GM12801 (cell line): ENCODE results near the gene OGFOD2.

Experiments
- CTCF ChIP-seq: IDR thresholded peaks from one replicate; pipeline ENCODE4 v1.5.1; 2011; ENCODE audit warnings: control low read depth; ENCODE audit not compliant: insufficient read length; ENCODE audit errors: extremely low read depth

Gene OGFOD2

GRCh38 chr12:122956035-122956434 is 19.0 kb upstream of the OGFOD2 start:
- no peak for TF ChIP-seq CTCF

DNA sequence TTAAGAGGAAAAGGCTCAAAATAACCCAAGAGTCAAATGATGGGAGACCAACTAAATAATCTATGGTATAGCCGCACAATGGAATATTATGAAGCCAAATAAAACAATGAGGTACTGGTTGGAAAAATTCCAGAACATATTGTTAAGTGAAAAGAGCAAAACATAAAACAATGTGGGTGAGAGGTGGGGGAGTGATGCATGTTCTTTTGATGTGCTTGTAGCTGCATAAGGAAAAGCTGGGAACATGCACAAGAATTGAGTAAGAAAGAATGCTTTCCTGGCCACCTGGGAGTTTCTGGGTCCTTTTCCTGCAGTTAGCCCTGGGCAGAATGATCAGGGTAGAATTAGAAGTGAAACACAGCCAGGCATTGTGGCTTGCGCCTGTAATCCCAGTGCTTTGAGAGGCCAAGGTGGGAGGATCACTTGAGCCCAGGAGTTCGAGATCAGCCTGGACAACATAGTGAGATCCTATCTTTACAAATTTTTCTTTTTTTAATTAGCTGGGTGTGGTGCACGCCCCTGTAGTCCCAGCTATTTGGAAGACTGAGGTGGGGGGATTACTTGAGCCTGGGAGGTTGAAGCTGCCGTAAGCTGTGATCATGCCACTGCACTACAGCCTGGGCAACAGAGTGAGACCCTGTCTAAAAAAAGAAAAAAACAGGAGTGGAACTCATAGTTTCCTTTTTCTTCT is 16.7 kb upstream of the OGFOD2 start:
- no peak for TF ChIP-seq CTCF

GRCh38 chr12:122959566-122960192 is 15.4 kb upstream of the OGFOD2 start:
- TF ChIP-seq CTCF: no peak

- no peak for TF ChIP-seq CTCF
Measured at GRCh38 chr12:122960193-122960569, 14.9 kb upstream of the OGFOD2 start.

DNA sequence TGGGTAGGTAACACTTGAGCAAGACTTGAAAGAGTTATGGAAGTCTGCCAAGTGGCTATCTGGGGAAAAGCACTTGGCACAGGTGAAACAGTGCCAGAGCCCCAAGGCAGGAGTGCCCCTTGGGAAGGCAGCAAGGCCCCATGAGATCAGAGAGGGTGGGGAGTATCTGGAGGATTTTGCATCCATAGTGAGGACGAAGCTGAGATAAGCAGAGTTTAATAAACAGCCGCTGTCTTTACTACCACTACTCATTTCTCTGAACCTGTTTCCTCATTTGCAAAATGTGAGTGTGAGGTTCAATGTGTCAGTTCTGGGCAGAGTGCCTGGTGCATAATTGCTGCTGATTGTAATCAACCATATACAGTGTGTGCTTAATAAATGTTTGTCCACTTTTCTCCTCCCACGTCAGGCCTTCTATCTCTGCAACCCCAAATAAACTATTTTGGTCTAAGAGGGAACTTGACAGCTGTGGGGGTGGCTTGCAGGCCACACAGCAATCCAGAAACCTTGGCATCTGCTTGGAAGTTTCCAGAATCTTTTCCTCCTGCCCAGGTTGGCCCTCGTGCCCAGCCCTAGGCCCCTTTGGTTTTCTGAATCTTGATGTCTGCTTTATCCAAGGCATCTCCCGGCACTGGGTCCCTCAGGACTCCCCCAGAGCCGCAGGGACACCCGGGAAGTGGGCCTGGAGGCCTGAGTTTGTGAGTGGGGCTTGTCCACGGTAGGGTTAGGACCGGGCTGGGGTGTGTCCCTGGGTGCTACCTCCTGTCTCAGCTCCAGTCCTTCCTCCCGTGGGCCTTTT is 13.3 kb upstream of the OGFOD2 start:
- TF ChIP-seq CTCF: no peak

- no peak for TF ChIP-seq CTCF
Measured at GRCh38 chr12:122963941-122964265, 11.1 kb upstream of the OGFOD2 start.

DNA sequence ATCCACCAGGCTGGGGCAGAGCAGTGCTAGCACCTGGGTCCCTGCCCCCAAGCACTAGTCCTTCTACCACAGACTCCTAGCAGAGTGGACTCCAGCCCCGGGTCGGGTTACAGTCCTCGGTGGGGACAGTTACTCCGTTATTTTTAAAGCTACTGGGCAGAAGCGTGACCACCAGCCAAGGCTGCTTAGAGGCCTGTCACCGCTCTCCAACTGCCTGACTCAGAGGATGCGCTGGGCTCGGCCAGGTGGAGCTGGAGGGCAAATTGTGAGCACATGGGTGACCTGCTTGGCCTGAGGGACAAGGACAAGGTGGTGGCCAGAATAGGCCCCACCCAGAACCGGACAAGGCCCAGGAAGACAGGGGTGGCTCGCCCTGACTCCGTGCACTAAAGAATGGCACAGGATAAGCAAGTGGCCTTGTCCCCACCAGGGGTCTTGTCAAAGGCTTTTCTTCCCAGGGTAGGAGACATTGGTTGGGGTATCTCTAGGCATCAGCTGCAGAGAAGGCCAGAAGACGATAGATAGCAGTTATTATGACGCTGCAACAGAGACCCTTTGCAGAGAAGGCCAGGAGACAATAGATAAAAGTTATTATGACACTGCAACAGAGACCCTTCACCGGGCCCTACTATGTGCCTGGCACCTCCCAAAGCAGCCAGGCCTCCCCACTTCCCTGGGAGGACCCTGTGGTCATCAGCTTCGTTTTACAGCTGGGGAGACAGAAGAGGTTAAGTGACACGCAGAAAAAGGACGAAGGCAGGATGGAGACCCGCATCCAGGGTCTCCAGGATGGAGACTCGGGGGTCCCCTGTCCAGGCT is 10.4 kb upstream of the OGFOD2 start:
- no peak for TF ChIP-seq CTCF
